ENCODE results near the gene STAC. TPM values are rescaled to one million over a fixed set of nuclear protein-coding genes. Genes with fewer than 3 reads are reported as not detected.
"Not testable (repeated sequence)": the region's sequence is repeated elsewhere in the genome, so short reads cannot be mapped to it uniquely, and the experiment has no call there.

Gene STAC
- total RNA-seq, 2 donors from 2014 or later: 2.7 to 6.5 TPM

- no peak for DNase-seq (ENCODE audit: low spot score)
- intact Hi-C loops (cut with DNase I): no loop called here
These were observed 81.3 kb downstream of the STAC start for GRCh38 chr3:36461597-36461996.

GRCh38 chr3:36472045-36472444 lies 91.7 kb downstream of the STAC start:
- DNase-seq (ENCODE audit: low spot score); intact Hi-C loops (cut with DNase I): not testable (repeated sequence)

GRCh38 chr3:36475558-36475957 lies 95.3 kb downstream of the STAC start:
- intact Hi-C loops (cut with DNase I): no loop called here
- no peak for DNase-seq (ENCODE audit: low spot score)

- intact Hi-C loops (cut with DNase I): no loop called here
- no peak for DNase-seq (ENCODE audit: low spot score)
These were observed 96.1 kb downstream of the STAC start for GRCh38 chr3:36476286-36476942.

- no peak for DNase-seq (ENCODE audit: low spot score)
- intact Hi-C loops (cut with DNase I): no loop called here
These were observed 97.4 kb downstream of the STAC start for GRCh38 chr3:36477655-36478054.

GRCh38 chr3:36480911-36481648 lies 100.8 kb downstream of the STAC start:
- DNase-seq (ENCODE audit: low spot score): no peak
- intact Hi-C loops (cut with DNase I): no loop called here

- DNase-seq (ENCODE audit: low spot score): no peak
- intact Hi-C loops (cut with DNase I): no loop called here
These were observed 102.0 kb downstream of the STAC start for GRCh38 chr3:36482256-36482655.

- intact Hi-C loops (cut with DNase I): no loop called here
- DNase-seq (ENCODE audit: low spot score): no peak
These were observed 102.6 kb downstream of the STAC start for GRCh38 chr3:36482880-36483279.

- intact Hi-C loops (cut with DNase I): no loop called here
- DNase-seq (ENCODE audit: low spot score): no peak
These were observed 103.4 kb downstream of the STAC start for GRCh38 chr3:36483709-36484108.

GRCh38 chr3:36484386-36484785 lies 104.1 kb downstream of the STAC start:
- intact Hi-C loops (cut with DNase I): no loop called here
- DNase-seq (ENCODE audit: low spot score): no peak

- DNase-seq (ENCODE audit: low spot score): no peak
- intact Hi-C loops (cut with DNase I): no loop called here
These were observed 105.9 kb downstream of the STAC start for GRCh38 chr3:36486009-36486795.

GRCh38 chr3:36487616-36488015 lies 107.3 kb downstream of the STAC start:
- DNase-seq (ENCODE audit: low spot score): no peak
- intact Hi-C loops (cut with DNase I): no loop called here

- DNase-seq (ENCODE audit: low spot score): no peak
- intact Hi-C loops (cut with DNase I): no loop called here
These were observed 107.9 kb downstream of the STAC start for GRCh38 chr3:36488077-36488789.

- intact Hi-C loops (cut with DNase I): no loop called here
- no peak for DNase-seq (ENCODE audit: low spot score)
These were observed 108.8 kb downstream of the STAC start for GRCh38 chr3:36489101-36489500.

GRCh38 chr3:36489679-36490425 lies 109.5 kb downstream of the STAC start:
- intact Hi-C loops (cut with DNase I): no loop called here
- no peak for DNase-seq (ENCODE audit: low spot score)

GRCh38 chr3:36493051-36493450 lies 112.7 kb downstream of the STAC start:
- no peak for DNase-seq (ENCODE audit: low spot score)
- intact Hi-C loops (cut with DNase I): no loop called here

GRCh38 chr3:36494461-36495109 lies 114.3 kb downstream of the STAC start:
- intact Hi-C loops (cut with DNase I): no loop called here
- DNase-seq (ENCODE audit: low spot score): no peak
